Measurements from ENCODE around the gene CPE.

CPE gene

GRCh38 chr4:165410214-165410613, 31.4 kb downstream of the CPE start:
- no peaks in the 10 kb centered on the region for H3K9me3 ChIP-seq (ENCODE audit: insufficient read depth, low read length)
- H3K27me3 ChIP-seq (ENCODE audit: low read depth, low read length), result no peaks in the 10 kb centered on the region
- H3K36me3 ChIP-seq (replicated peaks; ENCODE audit: low read depth, low read length), result no peaks in the 10 kb centered on the region
- H3K79me2 ChIP-seq (ENCODE audit: low read length), result no peaks in the 10 kb centered on the region
- no peaks in the 10 kb centered on the region for H4K20me1 ChIP-seq (ENCODE audit: insufficient read depth, low read length)
- no peak overlapping the region for H3K4me2 ChIP-seq (ENCODE audit: low read length)
- H2AFZ ChIP-seq (ENCODE audit: low read depth, low read length), result no peak overlapping the region
- H3K9ac ChIP-seq (ENCODE audit: low read length), result no peak overlapping the region
- H3K27ac ChIP-seq (ENCODE audit: low read length), result no peak overlapping the region
- no peak overlapping the region for H3K4me3 ChIP-seq (ENCODE audit: low read length)
- TF ChIP-seq CTCF (IDR thresholded peaks at IDR 0.05; ENCODE audit: low read depth, low read length) (no peak), EZH2phosphoT487 (IDR thresholded peaks at IDR 0.05; ENCODE audit: low read depth) (no peak)
- H3K4me1 ChIP-seq (ENCODE audit: low read length), result peaks cover 14% of the 10 kb centered on the region

GRCh38 chr4:165415910-165416309, 37.1 kb downstream of the CPE start:
- Histone ChIP-seq H3K9ac (ENCODE audit: low read length) (no peak overlapping the region), H4K20me1 (ENCODE audit: insufficient read depth, low read length) (no peaks in the 10 kb centered on the region), H3K27ac (ENCODE audit: low read length) (no peak overlapping the region), H3K79me2 (ENCODE audit: low read length) (no peaks in the 10 kb centered on the region), H3K27me3 (ENCODE audit: low read depth, low read length) (no peaks in the 10 kb centered on the region), H3K9me3 (ENCODE audit: insufficient read depth, low read length) (no peaks in the 10 kb centered on the region), H3K4me2 (ENCODE audit: low read length) (no peak overlapping the region), H3K4me3 (ENCODE audit: low read length) (no peak overlapping the region), H2AFZ (ENCODE audit: low read depth, low read length) (no peak overlapping the region), H3K4me1 (ENCODE audit: low read length) (peaks cover 11% of the 10 kb centered on the region), H3K36me3 (replicated peaks; ENCODE audit: low read depth, low read length) (no peaks in the 10 kb centered on the region)
- TF ChIP-seq CTCF (IDR thresholded peaks at IDR 0.05; ENCODE audit: low read depth, low read length) (no peak), EZH2phosphoT487 (IDR thresholded peaks at IDR 0.05; ENCODE audit: low read depth) (no peak)

- H3K4me2 ChIP-seq (ENCODE audit: low read length), result no peak overlapping the region
- H3K79me2 ChIP-seq (ENCODE audit: low read length), result no peaks in the 10 kb centered on the region
- no peak overlapping the region for H3K27ac ChIP-seq (ENCODE audit: low read length)
- H3K4me1 ChIP-seq (ENCODE audit: low read length), result peaks cover 5% of the 10 kb centered on the region; the same call in 1 of the 2 replicates
- no peaks in the 10 kb centered on the region for H3K9me3 ChIP-seq (ENCODE audit: insufficient read depth, low read length)
- no peaks in the 10 kb centered on the region for H3K27me3 ChIP-seq (ENCODE audit: low read depth, low read length)
- no peak overlapping the region for H3K4me3 ChIP-seq (ENCODE audit: low read length)
- no peaks in the 10 kb centered on the region for H3K36me3 ChIP-seq (replicated peaks; ENCODE audit: low read depth, low read length)
- H3K9ac ChIP-seq (ENCODE audit: low read length), result no peak overlapping the region
- TF ChIP-seq EZH2phosphoT487 (IDR thresholded peaks at IDR 0.05; ENCODE audit: low read depth), result no peak
- TF ChIP-seq CTCF (IDR thresholded peaks at IDR 0.05; ENCODE audit: low read depth, low read length), result no peak
- H4K20me1 ChIP-seq (ENCODE audit: insufficient read depth, low read length), result no peaks in the 10 kb centered on the region
- H2AFZ ChIP-seq (ENCODE audit: low read depth, low read length), result no peak overlapping the region
Measured at GRCh38 chr4:165418073-165418472, 39.3 kb downstream of the CPE start.

- H3K9me3 ChIP-seq (ENCODE audit: insufficient read depth, low read length), result peaks cover 8% of the 10 kb centered on the region
- TF ChIP-seq CTCF (IDR thresholded peaks at IDR 0.05; ENCODE audit: low read depth, low read length) (no peak), EZH2phosphoT487 (IDR thresholded peaks at IDR 0.05; ENCODE audit: low read depth) (no peak)
- H4K20me1 ChIP-seq (ENCODE audit: insufficient read depth, low read length), result no peaks in the 10 kb centered on the region
- H3K36me3 ChIP-seq (replicated peaks; ENCODE audit: low read depth, low read length), result no peaks in the 10 kb centered on the region
- H3K4me2 ChIP-seq (ENCODE audit: low read length), result no peak overlapping the region
- no peak overlapping the region for H2AFZ ChIP-seq (ENCODE audit: low read depth, low read length)
- no peak overlapping the region for H3K27ac ChIP-seq (ENCODE audit: low read length)
- no peak overlapping the region for H3K9ac ChIP-seq (ENCODE audit: low read length)
- H3K4me3 ChIP-seq (ENCODE audit: low read length), result no peak overlapping the region
- no peaks in the 10 kb centered on the region for H3K27me3 ChIP-seq (ENCODE audit: low read depth, low read length)
- no peaks in the 10 kb centered on the region for H3K79me2 ChIP-seq (ENCODE audit: low read length)
- no peaks in the 10 kb centered on the region for H3K4me1 ChIP-seq (ENCODE audit: low read length)
Measured at GRCh38 chr4:165425629-165426028, 46.8 kb downstream of the CPE start.
